Panc1 (cell line): Measurements from ENCODE around the gene SARS2. TPM values are rescaled to one million over a fixed set of nuclear protein-coding genes. Genes with fewer than 3 reads are reported as not detected.

ENCODE experiments used
- ATAC-seq: fragments of 200-7000 bp; cut with Tn5 transposase; 2 replicates; pipeline ENCODE4 v1.9.1; 2020; ENCODE audit warnings: mild to moderate bottlenecking, moderate library complexity
- BruUV-seq: library from RNA; stranded (reverse); fragments of 400-500 nt; replicated peaks from 2 replicates; lab custom pipeline; 2021; lab: Mats Ljungman, UMichigan
- CTCF ChIA-PET: fragments of 300-600 bp; sonication (Branson Sonifier 250); formaldehyde crosslinking; loops from one replicate; lab custom pipeline; 2022; ENCODE audit warnings: antibody characterized with exemption; lab: Charles Lee
- POLR2A ChIA-PET: fragments of 300-600 bp; sonication (Branson Sonifier 250); formaldehyde crosslinking; loops from one replicate; lab custom pipeline; 2022; ENCODE audit warnings: antibody characterized with exemption; lab: Charles Lee
- DNase-seq: peaks from one replicate; pipeline ENCODE4 v3.0.0-alpha.2; 2010; ENCODE audit warnings: low read depth, low spot score
- H3K27ac ChIP-seq: 2 replicates; pipeline ENCODE4 v1.5.1; 2011; ENCODE audit warnings: mild to moderate bottlenecking, low read length, inconsistent platforms
- H3K27me3 ChIP-seq: fragments of 200-500 bp; sonication (Bioruptor generic); 2 replicates; pipeline ENCODE4 v1.6.0; 2014; ENCODE audit warnings: low read length, inconsistent platforms; ENCODE audit not compliant: control insufficient read depth, insufficient read depth
- H3K36me3 ChIP-seq: fragments of 200-500 bp; sonication (Bioruptor generic); 2 replicates; pipeline ENCODE4 v1.5.1; 2014; ENCODE audit warnings: inconsistent platforms, mild to moderate bottlenecking, low read length, moderate library complexity; ENCODE audit not compliant: control insufficient read depth, insufficient read depth
- H3K4me1 ChIP-seq: 2 replicates; pipeline ENCODE4 v1.5.1; 2011; ENCODE audit warnings: inconsistent platforms, mild to moderate bottlenecking, low read length, moderate library complexity; ENCODE audit not compliant: control insufficient read depth, insufficient read depth
- H3K4me3 ChIP-seq, 2 experiments: 2 replicates each; pipeline ENCODE4 v1.5.1; 2011 to 2012; ENCODE audit warnings: low read depth in 2 of 2, low read length in 2 of 2, mild to moderate bottlenecking in 2 of 2, inconsistent platforms in 1 of 2, moderate library complexity in 1 of 2
- H3K9me3 ChIP-seq: fragments of 200-500 bp; sonication (Bioruptor generic); 2 replicates; pipeline ENCODE4 v1.5.1; 2014; ENCODE audit warnings: low read depth, mild to moderate bottlenecking, inconsistent platforms, low read length, moderate library complexity; ENCODE audit not compliant: control insufficient read depth, insufficient read depth
- POLR2AphosphoS5 ChIP-seq: IDR thresholded peaks from 2 replicates; pipeline ENCODE4 v1.6.1; 2012; ENCODE audit warnings: mild to moderate bottlenecking, low read depth, low read length, moderate library complexity
- SIN3A ChIP-seq: IDR thresholded peaks from 2 replicates; pipeline ENCODE4 v1.6.1; 2012; ENCODE audit warnings: low read depth, mild to moderate bottlenecking, low read length, moderate library complexity, borderline replicate concordance; ENCODE audit not compliant: insufficient read depth
- TCF7L2 ChIP-seq: IDR thresholded peaks from 2 replicates; pipeline ENCODE4 v1.6.1; 2011; ENCODE audit warnings: mild to moderate bottlenecking, low read depth, low read length, inconsistent platforms
- in situ Hi-C: cut with HindIII; loops from 2 replicates; pipeline ENCODE4 v1.10.0; 2016; ENCODE audit warnings: low sequenced_read_pairs, low pct_unique_long_range_greater_than_20kb
- intact Hi-C: fragments of 100-400 bp; cut with micrococcal nuclease; formaldehyde crosslinking; loops from one replicate; pipeline ENCODE4 v1.10.0; 2022; ENCODE audit not compliant: unreplicated experiment
- total RNA-seq: library from RNA; stranded (reverse); gene quantifications from one replicate; pipeline ENCODE4 v1.2.1, GENCODE V29; 2021; ENCODE audit not compliant: unreplicated experiment
- TF ChIP-seq, protein P1 (sequence below): fragments of 450-650 bp; IDR thresholded peaks from 2 replicates; pipeline ENCODE4 v1.5.1; 2017; ENCODE audit warnings: mild to moderate bottlenecking
- TF ChIP-seq, protein P2 (sequence below), 2 experiments: IDR thresholded peaks; 2 replicates each; pipeline ENCODE4 v1.6.1; 2011 to 2012; ENCODE audit warnings: low read depth in 2 of 2, control low read depth in 1 of 2, low read length in 1 of 2, mild to moderate bottlenecking in 1 of 2, moderate library complexity in 1 of 2; ENCODE audit not compliant: insufficient read depth in 1 of 2

Gene SARS2
- total RNA-seq, 1 experiment from 2014 or later = 186 TPM

DNA sequence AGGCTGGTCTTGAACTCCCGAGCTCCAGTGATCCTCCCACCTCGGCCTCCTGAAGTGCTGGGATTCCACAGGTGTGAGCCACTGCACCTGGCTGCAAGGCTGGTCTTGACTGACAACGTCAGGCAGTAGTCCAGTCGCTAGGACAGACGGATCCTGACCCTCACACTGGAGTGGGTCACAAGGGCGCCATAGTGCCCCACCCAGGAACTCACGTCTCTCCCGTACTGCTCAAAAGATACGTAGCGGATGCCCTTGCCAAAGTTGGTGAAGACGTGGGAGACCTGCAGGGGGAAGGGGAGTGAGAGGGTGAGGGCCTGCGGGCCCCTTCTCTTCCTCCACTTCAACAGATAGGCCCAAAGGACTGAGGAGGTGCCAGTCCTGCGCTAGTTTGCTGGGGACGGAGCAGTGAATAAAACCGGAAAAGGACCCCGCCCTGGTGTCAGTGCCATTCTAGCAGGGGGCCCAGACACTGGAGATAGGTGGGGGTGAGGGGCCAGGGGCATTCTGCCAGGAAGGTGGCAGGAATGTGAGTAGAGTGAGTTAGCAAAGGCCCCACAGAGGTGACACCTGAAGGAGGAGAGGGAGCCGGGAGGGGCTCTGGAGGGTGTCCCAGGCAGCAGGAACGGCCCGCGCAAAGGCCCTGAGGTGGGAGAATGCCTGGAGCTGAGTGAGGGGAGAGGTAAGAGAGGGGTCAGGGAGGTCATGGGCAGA is 12.1 kb upstream of the SARS2 start:
- no peaks in the 10 kb centered on the region for H3K4me1 ChIP-seq
- no peaks in the 10 kb centered on the region for H3K27me3 ChIP-seq
- no TSS peak for BruUV-seq
- in situ Hi-C loops (no loop called here), intact Hi-C loops (loop anchor here (10.0 kb wide), 1 partner anchor 392 kb away; the partner anchor contains the start of gene GMFG)
- ATAC-seq = peak; percentile 36
- TF ChIP-seq POLR2AphosphoS5 (peak; percentile 8; the same call in 1 of the 2 replicates), TCF7L2 (no peak), SIN3A (no peak)
- TF ChIP-seq, protein P1, sequence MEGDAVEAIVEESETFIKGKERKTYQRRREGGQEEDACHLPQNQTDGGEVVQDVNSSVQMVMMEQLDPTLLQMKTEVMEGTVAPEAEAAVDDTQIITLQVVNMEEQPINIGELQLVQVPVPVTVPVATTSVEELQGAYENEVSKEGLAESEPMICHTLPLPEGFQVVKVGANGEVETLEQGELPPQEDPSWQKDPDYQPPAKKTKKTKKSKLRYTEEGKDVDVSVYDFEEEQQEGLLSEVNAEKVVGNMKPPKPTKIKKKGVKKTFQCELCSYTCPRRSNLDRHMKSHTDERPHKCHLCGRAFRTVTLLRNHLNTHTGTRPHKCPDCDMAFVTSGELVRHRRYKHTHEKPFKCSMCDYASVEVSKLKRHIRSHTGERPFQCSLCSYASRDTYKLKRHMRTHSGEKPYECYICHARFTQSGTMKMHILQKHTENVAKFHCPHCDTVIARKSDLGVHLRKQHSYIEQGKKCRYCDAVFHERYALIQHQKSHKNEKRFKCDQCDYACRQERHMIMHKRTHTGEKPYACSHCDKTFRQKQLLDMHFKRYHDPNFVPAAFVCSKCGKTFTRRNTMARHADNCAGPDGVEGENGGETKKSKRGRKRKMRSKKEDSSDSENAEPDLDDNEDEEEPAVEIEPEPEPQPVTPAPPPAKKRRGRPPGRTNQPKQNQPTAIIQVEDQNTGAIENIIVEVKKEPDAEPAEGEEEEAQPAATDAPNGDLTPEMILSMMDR = no peak
- TF ChIP-seq, protein P2, sequence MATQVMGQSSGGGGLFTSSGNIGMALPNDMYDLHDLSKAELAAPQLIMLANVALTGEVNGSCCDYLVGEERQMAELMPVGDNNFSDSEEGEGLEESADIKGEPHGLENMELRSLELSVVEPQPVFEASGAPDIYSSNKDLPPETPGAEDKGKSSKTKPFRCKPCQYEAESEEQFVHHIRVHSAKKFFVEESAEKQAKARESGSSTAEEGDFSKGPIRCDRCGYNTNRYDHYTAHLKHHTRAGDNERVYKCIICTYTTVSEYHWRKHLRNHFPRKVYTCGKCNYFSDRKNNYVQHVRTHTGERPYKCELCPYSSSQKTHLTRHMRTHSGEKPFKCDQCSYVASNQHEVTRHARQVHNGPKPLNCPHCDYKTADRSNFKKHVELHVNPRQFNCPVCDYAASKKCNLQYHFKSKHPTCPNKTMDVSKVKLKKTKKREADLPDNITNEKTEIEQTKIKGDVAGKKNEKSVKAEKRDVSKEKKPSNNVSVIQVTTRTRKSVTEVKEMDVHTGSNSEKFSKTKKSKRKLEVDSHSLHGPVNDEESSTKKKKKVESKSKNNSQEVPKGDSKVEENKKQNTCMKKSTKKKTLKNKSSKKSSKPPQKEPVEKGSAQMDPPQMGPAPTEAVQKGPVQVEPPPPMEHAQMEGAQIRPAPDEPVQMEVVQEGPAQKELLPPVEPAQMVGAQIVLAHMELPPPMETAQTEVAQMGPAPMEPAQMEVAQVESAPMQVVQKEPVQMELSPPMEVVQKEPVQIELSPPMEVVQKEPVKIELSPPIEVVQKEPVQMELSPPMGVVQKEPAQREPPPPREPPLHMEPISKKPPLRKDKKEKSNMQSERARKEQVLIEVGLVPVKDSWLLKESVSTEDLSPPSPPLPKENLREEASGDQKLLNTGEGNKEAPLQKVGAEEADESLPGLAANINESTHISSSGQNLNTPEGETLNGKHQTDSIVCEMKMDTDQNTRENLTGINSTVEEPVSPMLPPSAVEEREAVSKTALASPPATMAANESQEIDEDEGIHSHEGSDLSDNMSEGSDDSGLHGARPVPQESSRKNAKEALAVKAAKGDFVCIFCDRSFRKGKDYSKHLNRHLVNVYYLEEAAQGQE (IDR thresholded peaks at IDR 0.05; ENCODE audit: insufficient read depth in 1 of 2, low read depth in 2 of 2, low read length in 1 of 2) = 0 out of 4 replicates have a peak, but pooled peaks of 1 of the 2 experiments have one; percentile 47
- POLR2A ChIA-PET = interaction anchor here (0.6 to 0.7 kb wide), 3 partner anchors 12 to 831 kb away, joined by 3 to 10 read pairs (median 3); partner anchors contain the start of gene MRPS12
- CTCF ChIA-PET = interaction anchor here (0.6 to 1.5 kb wide), 5 partner anchors 33 to 257 kb away, joined by 3 to 6 read pairs (median 5); partner anchors contain the start of gene FBXO17
- peaks cover 13% of the 10 kb centered on the region for H3K36me3 ChIP-seq
- H3K27ac ChIP-seq = no peak overlapping the region
- no peaks in the 10 kb centered on the region for H3K9me3 ChIP-seq
- DNase-seq = no peak
- no peak overlapping the region for H3K4me3 ChIP-seq

DNA sequence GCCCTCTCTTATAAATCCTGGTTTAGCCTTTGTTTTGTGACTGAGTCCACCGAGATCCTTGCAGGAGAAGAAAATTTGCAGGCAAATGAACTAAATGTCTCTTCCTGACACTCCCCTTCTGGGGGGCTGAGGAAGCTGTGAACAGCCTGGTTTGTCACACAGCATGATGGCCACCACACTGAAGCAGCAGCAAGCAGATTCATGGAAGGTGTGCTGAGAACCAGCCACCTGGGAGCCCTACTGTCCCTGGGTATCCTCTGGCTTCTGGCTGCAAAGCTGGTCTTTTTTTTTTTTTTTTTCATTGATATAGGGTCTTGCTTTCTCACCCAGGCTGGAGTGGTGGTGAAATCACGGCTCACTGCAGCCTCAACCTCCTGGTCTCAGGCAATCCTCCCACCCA is 11.4 kb upstream of the SARS2 start:
- CTCF ChIA-PET = interaction anchor here (0.6 to 1.5 kb wide), 4 partner anchors 14 to 201 kb away, joined by 3 to 6 read pairs (median 4); partner anchors contain the start of gene FBXO17
- H3K27ac ChIP-seq = no peak overlapping the region
- no peak for DNase-seq
- H3K36me3 ChIP-seq = peaks cover 12% of the 10 kb centered on the region
- intact Hi-C loops = loop anchor here (10.0 kb wide), 1 partner anchor 393 kb away; the partner anchor contains the start of gene GMFG
- BruUV-seq = no TSS peak
- no peaks in the 10 kb centered on the region for H3K9me3 ChIP-seq
- no peaks in the 10 kb centered on the region for H3K4me1 ChIP-seq
- TF ChIP-seq POLR2AphosphoS5 (peak; percentile 55; the same call in 1 of the 2 replicates), SIN3A (0 out of 2 replicates have a peak, but pooled peaks have one; percentile 76)
- TF ChIP-seq, protein P2 (IDR thresholded peaks at IDR 0.05; ENCODE audit: insufficient read depth in 1 of 2, low read depth in 2 of 2, low read length in 1 of 2) = no peak
- H3K27me3 ChIP-seq = no peaks in the 10 kb centered on the region
- POLR2A ChIA-PET = interaction anchor here (0.6 kb wide), 1 partner anchor 93 kb away, joined by 10 read pairs; no protein-coding TSS in a partner anchor
- ATAC-seq = peak; percentile 0; the same call in 1 of the 2 replicates
- H3K4me3 ChIP-seq = no peak overlapping the region
- in situ Hi-C loops = no loop called here
